Stimulated activated CD4-positive, alpha-beta T cell treated with anti-CD3 and anti-CD28 coated beads, Interleukin-1b, Interleukin-23, amount 100 ng/mL, for 4 hours (primary cell): ENCODE results near the gene NFKBIE.
A peak's percentile ranks its signal among the peaks of the same experiment; 100 is the strongest.
"Not testable (repeated sequence)": the region's sequence is repeated elsewhere in the genome, so short reads cannot be mapped to it uniquely, and the experiment has no call there.

Experiments
- DNase-seq, 2 donors: peaks; one replicate each; pipeline ENCODE4 v3.0.0-alpha.2; 2020; ENCODE audit warnings: low read depth in 2 of 2

The NFKBIE gene

GRCh38 chr6:44245912-44246662 lies 19.3 kb downstream of the NFKBIE start:
- DNase-seq: peak; percentile 77 to 89

GRCh38 chr6:44245391-44245911 lies 19.9 kb downstream of the NFKBIE start:
- no peak for DNase-seq

- DNase-seq: no peak
Measured at GRCh38 chr6:44243345-44243744, 22.0 kb downstream of the NFKBIE start.

DNA sequence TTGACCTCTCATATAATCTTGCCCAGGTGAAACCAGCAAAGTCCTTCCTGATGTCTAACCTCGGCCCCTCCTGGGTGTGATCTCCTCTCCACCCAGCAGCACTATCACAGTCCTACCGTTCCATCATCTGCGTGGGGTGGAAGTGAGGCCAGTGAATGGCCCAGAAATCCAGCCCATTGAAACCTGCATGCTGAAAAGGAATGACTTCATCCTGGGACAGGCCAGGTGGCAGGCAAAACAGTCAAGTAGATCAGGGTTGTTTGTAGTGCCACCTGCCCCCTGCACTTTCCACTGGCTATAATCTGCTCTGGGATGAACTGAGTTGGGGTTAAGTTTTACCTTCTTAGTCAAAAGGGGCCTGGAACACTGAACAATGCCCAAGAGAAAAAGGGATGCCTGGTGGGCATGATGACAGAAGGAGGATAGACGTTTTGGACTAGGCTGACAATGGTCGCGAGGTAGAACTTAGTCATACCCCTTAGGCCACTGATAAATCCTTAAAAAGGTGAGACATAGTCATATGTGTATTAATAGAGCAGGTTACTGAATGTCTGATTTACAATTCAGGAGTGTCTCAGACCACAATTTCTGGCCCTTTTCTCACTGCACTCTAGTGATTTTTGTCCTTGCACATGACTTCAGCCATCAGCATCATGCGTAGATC lies 26.5 kb downstream of the NFKBIE start:
- DNase-seq: no peak

- DNase-seq: peak; percentile 70 to 72
Measured at GRCh38 chr6:44237813-44238433, 27.4 kb downstream of the NFKBIE start.

- DNase-seq: peak in 1 of 2 donors; percentile 47
Measured at GRCh38 chr6:44237021-44237812, 28.1 kb downstream of the NFKBIE start.

- DNase-seq: no peak
Measured at GRCh38 chr6:44235891-44236516, 29.3 kb downstream of the NFKBIE start.

GRCh38 chr6:44235269-44235668 lies 30.1 kb downstream of the NFKBIE start:
- no peak for DNase-seq

GRCh38 chr6:44234101-44235025 lies 31.0 kb downstream of the NFKBIE start:
- DNase-seq: no peak

DNA sequence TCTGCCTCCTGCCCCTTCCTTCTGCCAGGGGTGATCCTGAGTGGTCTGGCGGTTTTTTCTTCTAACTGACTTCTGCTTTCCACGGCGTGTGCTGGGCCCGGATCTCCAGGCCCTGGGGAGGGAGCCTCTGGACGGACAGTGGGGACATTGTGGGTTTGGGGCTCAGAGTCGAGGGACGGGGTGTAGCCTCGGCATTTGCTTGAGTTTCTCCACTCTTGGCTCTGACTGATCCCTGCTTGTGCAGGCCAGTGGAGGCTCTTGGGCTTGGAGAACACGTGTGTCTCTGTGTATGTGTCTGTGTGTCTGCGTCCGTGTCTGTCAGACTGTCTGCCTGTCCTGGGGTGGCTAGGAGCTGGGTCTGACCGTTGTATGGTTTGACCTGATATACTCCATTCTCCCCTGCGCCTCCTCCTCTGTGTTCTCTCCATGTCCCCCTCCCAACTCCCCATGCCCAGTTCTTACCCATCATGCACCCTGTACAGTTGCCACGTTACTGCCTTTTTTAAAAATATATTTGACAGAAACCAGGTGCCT lies 31.7 kb downstream of the NFKBIE start:
- DNase-seq: no peak

DNA sequence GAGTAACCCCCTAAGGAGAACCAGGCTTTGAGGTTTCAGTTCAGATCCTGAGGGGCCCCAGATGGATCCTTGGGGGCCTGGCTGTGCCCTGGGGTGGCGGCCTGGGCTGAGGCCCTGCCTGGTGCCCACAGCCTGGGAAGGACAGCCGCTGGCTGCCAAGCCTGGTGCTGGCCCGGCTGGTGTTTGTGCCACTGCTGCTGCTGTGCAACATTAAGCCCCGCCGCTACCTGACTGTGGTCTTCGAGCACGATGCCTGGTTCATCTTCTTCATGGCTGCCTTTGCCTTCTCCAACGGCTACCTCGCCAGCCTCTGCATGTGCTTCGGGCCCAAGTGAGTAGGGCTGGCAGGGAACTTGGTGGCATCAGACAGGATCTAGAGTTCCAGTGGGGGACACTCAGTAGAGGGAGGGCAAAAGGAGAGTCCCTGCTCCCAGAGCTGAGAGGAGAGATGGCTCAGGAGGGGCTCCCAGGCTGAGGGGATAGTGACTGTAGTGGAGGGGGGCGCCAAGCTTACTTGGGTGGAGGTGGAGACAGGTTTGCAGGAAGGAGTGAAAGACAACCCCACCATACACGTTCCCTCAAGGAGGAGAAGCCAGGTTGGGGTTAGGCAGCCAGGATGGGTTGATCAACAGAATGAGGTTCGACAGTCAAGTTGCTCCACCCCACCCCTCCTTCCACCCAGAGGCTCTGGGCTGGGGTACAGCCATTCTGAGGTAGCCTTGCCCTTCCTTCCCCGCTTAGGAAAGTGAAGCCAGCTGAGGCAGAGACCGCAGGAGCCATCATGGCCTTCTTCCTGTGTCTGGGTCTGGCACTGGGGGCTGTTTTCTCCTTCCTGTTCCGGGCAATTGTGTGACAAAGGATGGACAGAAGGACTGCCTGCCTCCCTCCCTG lies 32.4 kb downstream of the NFKBIE start:
- DNase-seq: no peak

GRCh38 chr6:44231426-44231825 lies 33.9 kb downstream of the NFKBIE start:
- DNase-seq: not testable (repeated sequence)

- DNase-seq: no peak
Measured at GRCh38 chr6:44230034-44230675, 35.2 kb downstream of the NFKBIE start.

DNA sequence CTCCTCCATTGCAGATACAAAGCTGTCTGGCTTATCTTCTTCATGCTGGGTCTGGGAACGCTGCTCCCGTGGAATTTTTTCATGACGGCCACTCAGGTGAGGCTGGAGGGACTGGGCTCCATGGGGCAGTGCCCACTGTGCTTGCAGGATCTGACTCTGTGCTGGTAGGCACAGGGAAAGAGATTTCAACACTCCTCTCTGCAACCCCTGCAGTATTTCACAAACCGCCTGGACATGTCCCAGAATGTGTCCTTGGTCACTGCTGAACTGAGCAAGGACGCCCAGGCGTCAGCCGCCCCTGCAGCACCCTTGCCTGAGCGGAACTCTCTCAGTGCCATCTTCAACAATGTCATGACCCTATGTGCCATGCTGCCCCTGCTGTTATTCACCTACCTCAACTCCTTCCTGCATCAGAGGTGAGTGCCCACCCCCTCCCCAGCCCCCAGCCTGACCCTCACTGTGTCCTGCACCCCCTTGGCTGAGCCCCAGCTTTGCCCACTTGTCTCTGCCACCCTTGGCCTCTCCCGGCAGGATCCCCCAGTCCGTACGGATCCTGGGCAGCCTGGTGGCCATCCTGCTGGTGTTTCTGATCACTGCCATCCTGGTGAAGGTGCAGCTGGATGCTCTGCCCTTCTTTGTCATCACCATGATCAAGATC lies 35.8 kb downstream of the NFKBIE start:
- no peak for DNase-seq

GRCh38 chr6:44228836-44229235 lies 36.5 kb downstream of the NFKBIE start:
- DNase-seq: no peak

DNA sequence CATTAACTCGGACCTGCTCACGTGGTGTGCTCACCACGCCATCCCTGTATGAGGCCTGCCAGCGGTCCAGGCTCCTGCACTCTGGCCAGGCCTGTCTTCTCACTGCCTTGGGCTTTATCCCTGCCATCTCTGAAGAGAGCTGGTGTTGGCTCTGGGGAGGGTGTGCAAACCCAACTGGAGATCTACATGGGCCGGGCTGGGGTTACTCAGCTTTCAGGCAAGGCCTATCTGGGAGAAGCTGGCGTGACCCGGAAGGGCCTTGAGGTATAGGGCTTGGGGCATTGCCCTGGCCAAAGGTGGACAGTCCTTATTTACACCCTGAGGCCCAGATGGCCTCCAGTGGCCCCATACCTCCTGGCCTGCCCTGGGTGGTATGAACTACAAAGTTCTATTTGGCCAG lies 36.9 kb downstream of the NFKBIE start:
- DNase-seq: no peak

- DNase-seq: no peak
Measured at GRCh38 chr6:44228031-44228430, 37.3 kb downstream of the NFKBIE start.
